Measurements from ENCODE around the gene SLC9A3.

SLC9A3 gene

DNA sequence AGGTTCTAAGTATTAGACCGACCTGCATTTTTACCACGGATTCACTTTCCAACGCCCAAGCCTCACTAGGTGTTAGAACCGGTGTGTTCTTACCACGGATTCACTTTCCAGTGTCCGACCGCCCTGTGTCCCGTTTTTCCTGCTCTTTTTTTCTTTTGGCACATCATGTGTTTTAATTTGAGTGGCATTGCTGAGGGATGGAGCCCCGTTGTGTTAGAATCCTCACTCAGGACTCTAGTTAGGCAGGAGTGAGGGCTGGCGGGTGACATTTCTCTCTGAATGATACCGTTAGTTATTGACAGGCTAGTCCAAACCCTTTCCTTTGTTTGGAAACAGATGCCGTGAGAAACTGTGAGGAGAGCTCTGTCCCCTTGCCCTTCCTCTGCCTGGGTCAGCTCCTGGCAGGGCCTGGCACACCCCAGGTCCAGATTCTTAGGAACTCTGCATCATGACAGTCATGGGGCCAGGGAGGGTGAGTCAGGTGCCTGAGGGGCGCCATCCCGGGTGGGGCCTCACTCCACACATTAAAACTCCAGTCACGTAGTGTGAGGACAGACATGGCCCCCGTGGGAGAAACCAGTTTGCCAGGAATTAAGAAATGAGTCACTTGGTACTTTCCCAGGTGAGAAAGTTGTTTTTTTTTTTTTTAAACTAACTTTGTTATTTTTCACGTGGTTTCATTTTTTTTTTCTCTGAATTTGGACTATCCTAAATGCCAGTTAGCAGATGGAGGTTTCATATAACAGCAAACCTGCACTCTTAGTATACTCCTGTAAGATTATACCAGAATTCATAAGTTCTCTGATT, 65.5 kb downstream of the SLC9A3 start:
- no peak for DNase-seq (ENCODE audit: low spot score)

DNA sequence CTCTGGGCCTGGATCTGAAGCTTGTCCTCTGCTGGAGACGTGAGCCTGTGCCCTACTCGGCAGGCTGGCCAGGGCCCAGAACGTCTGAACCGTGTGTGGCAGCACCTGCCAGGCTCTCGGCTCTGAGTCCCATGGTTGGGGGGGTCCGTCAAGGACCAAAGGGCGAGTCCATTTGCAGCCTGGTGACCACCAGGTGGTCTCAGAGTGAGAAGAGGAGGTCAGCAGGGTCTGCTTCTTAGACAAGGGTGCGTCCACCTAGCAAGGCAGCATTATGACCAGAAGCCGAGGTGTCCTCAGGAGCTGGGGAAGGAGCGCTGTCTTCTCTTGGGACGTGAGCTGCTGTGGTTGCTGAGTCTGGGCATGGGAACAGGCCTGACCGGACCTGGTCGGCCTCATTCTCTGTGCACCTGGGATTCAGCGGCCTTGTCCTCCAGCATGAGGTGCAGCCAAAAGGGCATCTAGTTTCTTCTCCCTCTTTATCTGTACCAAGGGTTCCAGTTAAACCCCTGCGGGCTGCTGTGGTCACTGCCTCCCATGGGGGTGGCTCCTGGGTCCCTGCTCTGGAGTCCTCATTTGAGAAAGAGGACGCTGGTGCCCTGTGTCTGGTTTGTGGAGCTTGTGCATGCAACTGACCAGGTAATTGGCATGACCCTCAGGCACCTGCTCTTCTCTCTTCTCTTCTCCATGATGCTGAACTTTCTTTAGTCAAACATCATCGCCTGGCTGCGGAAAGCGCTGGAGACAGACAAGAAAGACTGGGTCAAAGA, 66.9 kb downstream of the SLC9A3 start:
- DNase-seq (ENCODE audit: low spot score), result no peak

DNA sequence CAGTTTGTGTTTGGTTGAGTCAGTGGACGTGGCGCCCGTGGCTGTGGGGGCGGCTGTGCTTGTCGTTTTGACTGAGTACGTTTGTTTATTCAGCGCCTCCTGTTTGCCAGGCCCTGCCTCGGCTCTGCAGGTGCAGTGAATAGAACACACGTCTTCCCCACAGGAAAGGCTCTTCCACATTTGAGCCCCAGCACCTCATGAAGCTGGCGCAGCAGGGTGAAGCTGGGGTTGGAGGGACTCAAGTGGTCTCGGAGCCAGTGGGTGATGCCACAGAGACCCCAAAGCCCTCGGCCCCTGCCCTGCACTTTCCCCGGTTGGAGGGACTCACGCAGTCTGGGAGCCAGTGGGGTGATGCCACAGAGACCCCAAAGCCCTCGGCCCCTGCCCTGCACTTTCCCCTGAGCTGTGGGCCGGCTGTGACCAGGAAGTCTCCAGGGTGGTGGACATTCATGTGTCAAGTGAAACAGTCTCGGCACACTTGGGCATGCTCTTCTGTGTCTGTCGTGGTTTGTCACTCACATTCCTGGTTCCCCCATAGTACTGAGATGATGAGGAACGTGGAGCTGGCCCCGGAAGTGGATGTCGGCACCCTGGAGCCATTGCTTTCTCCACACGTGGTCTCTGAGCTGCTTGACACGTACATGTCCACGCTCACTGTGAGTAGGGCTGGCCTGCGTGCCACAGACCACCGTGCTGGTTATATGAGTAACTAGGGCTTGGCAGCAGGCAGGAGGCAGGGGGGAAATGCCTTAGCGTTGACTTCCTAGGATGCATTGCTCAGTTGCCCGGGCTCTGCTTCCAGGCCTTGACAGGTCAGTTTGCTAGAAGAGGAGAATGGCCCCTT, 67.7 kb downstream of the SLC9A3 start:
- no peak for DNase-seq (ENCODE audit: low spot score)

DNA sequence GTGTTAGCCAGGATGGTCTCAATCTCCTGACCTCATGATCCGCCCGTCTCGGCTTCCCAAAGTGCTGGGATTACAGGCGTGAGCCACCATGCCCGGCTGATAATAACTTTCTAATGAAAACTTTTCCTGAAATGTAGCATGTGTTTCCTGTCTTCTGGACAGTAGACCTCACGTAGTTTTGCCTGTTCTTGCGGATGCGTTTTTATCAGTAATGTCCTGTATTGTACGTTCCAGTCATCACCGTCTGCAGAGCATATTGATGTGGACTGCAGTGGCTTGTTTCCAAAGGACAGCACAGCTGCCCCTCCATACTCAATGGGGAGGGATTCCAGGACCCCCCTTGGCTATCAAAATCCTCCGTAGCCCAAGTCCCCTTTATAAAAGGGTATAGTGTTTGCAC, 68.4 kb downstream of the SLC9A3 start:
- DNase-seq (ENCODE audit: low spot score), result no peak

DNA sequence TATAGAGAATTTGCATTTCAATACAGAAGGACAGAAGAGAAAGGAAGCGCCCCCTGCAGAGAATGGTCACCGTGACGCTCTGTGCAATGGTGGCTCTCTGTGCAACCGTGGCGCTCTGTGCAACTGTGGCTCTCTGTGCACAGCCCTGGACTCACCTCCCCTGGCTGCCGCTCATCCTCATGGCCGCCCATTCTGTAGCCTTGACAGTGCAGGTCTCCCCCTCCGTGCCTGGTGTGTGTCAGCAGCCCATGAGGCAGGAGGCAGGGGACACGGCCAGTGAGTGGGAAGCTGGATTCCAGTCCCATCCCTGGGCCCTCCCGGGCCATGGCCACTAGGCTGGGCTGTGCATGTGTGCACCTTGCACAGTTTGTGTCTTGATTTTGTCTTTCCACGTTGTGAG, 69.3 kb downstream of the SLC9A3 start:
- no peak for DNase-seq (ENCODE audit: low spot score)

DNA sequence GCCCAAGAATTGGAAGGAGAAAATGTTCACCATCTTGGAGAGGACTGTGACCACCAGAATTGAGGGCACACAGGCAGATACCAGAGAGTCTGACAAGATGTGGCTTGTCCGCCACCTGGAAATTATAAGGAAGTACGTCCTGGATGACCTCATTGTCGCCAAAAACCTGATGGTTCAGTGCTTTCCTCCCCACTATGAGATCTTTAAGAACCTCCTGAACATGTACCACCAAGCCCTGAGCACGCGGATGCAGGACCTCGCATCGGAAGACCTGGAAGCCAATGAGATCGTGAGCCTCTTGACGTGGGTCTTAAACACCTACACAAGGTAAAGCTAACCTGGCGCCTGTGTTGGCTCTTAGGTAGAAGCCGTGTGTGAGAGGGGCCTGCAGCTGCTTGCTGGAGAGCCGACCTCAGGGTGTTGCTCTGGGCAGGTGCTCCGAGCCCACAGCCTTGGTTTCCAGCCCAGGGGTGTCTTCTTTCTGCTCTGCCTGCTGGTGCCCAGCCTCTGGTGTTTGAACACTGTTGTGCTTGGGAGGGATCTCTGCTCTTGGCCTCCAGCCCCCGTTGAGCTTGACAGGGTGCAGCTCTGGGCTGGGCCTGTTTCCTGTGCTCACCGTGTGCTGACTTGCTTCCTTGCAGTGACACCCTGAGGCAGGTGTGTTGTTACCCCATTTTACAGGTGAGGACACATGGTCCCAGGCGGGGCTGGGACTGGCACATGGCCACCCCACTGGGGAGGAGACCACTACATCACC, 70.3 kb downstream of the SLC9A3 start:
- DNase-seq (ENCODE audit: low spot score), result no peak

DNA sequence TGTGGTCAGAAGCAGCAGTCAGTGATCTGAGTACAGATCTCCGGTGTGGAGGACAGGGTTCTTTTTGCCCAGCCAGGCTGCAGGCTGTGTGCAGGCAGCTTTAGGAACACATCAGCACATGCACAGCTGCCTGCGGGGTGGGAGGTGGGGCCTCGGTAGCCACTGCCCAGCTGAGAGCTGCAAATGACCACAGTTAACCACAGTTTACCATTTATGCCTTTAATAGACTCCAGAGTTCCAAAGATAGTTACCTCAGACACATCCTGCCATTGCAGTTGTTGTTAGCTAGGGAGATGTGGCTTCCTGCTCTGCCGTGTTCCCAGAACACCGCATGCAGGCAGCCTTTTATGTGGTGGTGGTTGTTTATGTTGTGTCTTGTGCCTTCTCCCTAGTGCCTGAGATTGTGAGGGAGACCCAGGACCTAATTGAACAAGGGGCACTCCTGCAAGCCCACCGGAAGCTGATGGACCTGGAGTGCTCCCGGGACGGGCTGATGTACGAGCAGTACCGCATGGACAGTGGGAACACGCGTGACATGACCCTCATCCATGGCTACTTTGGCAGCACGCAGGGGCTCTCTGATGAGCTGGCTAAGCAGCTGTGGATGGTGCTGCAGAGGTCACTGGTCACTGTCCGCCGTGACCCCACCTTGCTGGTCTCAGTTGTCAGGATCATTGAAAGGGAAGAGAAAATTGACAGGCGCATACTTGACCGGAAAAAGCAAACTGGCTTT, 71.1 kb downstream of the SLC9A3 start:
- no peak for DNase-seq (ENCODE audit: low spot score)

DNA sequence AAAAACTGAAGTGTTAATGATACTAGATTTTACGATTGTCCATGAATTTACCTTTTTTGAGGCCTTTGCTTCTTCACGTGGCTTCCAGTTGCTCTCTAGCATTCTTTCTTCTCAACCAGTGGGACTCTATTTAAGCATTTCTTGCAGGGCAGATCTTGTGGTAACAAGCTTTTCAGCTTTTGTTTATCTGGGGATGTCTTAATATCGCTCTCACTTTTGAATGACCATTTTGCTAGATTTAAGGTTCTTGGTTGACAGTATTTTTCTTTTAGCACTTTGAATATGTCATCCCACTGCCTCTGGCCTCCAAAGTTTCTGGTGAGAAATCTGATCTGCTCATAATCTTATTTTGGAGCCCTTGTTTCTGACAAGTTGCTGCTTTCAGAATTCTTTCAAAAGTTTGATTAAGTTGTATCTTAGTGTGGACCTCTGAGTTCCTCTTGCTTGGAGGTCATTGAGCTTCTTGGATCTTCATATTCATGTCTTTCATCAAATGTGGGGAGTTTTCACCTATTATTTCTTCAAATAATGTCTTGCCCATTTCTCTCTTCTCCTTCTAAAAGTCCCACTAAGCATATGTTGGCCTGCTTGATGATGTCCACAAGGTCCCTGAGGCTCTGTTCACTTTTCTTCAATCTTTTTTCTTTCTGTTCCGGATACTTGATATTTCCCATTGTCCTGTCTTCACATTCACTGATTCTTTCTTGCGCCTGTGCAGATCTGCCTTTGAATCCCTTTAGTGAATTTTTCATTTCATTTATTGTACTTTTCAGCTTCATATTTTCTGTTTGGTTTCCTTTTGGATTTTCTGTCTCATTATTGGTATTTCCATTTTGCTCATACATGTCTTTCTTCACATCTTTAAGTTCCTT, 72.4 kb downstream of the SLC9A3 start:
- no peak for DNase-seq (ENCODE audit: low spot score)

DNA sequence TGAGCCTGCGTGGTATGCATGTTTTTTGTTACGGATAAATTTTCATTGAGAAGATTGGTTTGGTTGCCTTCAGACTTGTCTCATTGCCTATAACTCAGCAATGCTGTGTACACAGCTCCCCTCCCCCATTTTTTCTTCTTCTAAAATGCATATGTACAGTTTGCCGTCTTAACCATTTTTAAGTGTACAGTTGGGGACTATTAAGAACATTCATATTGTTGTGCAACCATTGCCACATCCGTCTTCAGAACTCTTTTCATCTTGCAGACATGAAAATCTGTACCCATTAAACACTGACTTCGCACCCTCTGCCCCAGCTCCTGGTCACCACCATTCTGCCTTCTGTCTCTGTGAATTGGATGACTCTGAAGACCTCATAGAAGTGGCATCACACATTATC, 75.1 kb downstream of the SLC9A3 start:
- no peak for DNase-seq (ENCODE audit: low spot score)

DNA sequence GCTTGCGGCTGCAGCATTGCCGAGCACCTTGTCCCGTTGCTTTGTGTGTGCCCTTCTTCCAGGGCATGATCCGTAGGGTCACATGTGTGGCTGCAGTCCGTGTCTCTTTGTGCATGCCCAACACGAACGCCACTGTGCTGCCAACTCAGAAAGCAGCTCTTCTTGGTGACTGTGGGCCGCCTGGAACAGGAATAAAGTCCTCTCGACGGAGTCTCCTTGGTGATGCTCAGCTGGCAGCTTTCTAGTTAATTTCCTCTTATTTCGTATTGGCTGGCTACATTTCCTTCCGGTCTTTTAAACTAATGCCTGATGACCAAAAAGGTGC, 75.5 kb downstream of the SLC9A3 start:
- DNase-seq (ENCODE audit: low spot score), result no peak

DNA sequence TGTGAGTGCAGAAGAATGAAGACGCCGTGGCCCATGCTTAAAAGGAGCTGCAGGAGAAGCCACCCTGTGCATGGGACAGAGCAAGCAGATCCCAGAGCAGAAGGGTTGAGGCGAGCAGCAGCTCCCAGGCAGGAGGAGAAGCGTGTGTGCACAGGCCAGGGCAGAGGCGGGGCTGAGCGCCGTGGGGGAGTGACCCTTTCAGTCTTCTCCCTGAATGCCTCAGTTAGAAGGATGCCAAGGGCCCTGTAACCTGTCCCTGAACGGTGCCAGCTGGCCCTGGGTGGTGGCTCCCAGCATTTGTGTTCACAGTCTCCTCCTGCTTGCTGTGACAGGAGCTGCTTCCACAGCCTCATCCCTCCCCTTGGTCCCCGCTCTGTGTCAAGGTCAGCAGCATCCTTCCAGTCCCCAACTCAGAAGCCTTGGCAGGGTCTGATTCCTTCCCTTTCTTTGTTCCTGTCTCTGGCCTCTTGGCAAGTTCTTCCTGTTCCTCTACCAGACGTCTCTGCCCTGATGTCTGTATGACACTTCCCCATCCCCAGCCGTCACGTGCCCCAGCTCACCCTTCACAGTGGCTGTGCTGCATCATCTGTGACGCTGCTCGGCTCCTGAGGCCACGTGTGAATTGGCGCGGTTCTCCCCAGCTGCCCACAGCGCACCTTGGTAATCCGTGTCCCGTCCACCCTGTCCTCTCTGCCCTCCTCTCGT, 76.0 kb downstream of the SLC9A3 start:
- DNase-seq (ENCODE audit: low spot score), result no peak

DNA sequence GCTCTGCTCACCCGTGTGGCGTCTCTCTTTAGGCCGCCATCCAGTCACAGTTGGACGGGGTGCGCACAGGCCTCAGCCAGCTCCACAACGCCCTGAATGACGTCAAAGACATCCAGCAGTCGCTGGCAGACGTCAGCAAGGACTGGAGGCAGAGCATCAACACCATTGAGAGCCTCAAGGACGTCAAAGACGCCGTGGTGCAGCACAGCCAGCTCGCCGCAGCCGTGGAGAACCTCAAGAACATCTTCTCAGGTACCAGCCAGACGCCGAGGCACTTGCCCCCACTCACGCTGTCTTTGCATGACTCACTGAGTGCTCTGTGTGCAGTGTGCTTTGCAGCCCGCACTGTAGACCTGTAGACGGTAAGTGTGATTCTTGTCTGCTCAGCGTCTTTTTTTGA, 76.7 kb downstream of the SLC9A3 start:
- DNase-seq (ENCODE audit: low spot score), result no peak

DNA sequence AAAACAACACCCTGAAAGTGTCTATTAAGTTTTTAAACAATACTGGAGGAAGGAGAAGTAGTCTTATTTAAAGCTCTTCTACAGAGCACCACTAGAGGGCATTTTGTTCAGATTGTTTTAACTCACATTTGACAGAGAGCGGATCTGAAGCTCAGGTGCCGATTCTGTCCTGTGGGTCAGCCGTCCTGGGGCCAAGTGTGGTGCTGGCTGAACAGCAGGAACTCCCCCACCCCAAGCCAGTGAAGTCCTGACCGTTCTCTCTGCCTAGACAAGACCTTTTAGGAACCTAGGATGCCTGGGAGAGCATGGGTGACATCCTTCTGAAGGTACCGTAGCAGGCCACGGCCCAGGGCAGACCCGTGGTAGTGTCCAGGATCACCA, 77.4 kb downstream of the SLC9A3 start:
- DNase-seq (ENCODE audit: low spot score), result peak; percentile 83

DNA sequence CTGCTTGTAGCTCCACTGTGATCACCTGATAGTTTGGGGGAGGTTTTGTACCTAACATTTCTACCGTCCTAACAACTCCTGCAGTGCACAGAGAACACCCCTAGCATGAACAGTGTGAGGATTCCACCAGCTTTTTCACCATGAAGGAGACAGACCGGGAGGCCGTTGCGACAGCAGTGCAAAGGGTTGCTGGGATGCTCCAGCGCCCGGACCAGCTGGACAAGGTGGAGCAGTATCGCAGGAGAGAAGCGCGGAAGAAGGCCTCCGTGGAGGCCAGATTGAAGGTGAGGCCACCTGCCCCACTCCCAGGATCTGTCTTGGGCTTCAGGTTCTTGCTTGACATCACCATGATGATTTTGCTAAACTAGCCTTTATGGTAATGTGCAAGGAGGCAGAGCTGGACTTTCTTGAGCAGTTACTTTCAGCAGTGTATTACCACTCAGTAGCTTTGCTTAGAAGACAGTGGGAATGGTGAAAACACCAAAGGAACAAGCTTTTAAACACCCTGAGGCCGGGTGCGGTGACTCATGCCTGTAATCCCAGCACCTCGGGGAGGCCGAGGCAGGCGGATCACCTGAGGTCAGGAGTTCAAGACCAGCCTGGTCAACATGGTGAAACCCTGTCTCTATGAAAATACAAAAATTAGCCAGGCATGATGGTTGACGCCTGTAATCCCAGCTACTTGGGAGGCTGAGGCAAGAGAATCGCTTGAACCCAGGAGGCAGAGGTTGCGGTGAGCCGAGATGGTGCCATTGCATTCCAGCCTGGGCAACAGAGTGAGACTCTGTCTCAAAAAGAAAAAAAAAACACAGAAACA, 78.0 kb downstream of the SLC9A3 start:
- no peak for DNase-seq (ENCODE audit: low spot score)

DNA sequence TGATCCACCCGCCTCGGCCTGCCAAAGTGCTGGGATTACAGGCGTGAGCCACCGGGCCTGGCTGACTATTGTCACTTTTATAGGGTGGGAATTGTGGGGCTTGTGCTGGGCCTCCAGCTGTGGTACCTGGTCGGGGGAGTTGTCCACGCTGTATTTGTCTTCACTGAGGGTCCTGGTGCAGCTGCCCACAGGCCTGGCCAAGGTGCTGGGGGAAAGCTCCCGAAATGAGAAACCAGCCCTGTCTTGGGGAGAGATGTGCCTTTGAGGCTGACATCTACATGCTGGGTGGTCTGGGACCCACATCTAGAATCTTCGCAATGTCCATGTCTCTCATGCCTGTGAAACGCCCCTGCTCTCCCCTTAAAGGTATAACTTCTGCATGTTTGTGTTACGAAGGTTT, 78.7 kb downstream of the SLC9A3 start:
- DNase-seq (ENCODE audit: low spot score), result no peak

DNA sequence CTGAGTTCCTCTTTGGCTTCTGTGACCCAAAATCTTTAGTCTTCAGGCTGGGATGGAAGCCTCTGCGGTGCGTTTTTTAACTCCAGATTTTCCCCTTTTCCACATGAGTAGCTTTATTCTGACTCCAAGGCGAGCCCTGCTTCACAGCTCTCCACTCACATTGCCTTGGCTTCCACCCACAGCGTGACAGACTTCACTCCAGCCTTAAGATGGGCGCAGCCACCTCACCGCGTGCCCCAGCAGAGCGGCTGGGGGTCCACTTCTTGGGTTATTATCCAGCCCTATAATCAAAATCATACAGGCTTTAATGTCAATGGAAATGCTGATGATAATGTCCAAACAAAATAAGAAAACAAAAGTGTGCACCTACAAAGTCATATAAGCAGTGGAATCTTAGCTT, 80.0 kb downstream of the SLC9A3 start:
- DNase-seq (ENCODE audit: low spot score), result no peak

DNA sequence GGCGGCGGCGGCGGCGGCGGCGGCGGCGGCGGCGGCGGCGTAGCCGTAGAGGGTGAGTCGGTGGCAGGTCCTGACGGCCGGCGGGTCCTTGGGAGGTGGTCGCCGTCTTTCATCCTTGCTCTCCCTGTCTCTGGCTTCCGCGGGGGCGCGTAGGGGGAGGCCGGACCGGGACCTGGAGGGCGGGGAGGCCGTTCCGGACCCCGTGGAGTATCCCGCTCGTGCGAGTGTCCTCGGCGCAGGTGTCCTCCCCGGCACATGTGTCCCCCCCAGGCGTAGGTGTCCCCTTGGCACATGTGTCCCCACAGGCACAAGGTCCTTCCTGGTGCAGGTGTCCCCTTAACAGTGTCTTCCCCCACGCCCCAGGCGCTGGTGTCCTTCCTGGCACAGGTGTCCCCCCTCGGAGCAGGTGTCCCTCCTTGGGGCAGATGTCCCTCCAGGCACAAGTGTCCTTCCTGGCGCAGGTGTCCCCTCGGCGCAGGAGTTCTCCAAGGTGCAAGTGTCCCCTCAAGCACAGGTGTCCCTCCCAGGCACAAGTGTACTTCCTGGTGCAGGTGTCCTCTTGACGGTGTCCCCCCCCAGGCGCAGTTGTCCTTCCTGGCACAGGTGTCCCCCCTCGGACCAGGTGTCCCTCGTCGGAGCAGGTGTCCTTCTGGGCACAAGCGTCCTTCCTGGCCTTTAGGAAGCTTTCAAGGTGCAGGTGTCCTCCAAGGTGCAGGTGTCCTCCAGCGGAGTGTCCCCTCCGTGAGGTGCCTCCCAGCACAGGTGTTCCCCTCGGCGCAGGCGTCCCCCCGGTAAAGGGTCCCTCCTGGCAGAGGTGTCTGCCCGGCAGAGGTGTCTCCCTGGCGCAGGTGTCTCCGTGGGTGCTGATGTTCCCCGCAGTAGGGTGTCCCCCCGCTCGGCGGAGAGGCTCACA, 80.8 kb downstream of the SLC9A3 start:
- peak; percentile 68 for DNase-seq (ENCODE audit: low spot score)

All from NAMALWA (cell line).